CD4-positive, alpha-beta T cell treated with Interleukin-10 for 1 hour (primary cell): ENCODE data around the gene TCF7.

ENCODE experiments used
- DNase-seq: peaks from one replicate; pipeline ENCODE4 v3.0.0-alpha.2; 2020

Gene TCF7

GRCh38 chr5:134091626-134092121 is 22.8 kb upstream of the TCF7 start:
- no peak for DNase-seq

GRCh38 chr5:134092875-134093274 is 21.6 kb upstream of the TCF7 start:
- DNase-seq = no peak

- no peak for DNase-seq
Measured at GRCh38 chr5:134093351-134093750, 21.1 kb upstream of the TCF7 start.

- no peak for DNase-seq
Measured at GRCh38 chr5:134095293-134095692, 19.2 kb upstream of the TCF7 start.

- no peak for DNase-seq
Measured at GRCh38 chr5:134095887-134096589, 18.4 kb upstream of the TCF7 start.

GRCh38 chr5:134097211-134097749 is 17.2 kb upstream of the TCF7 start:
- DNase-seq = no peak

- no peak for DNase-seq
Measured at GRCh38 chr5:134098690-134099089, 15.8 kb upstream of the TCF7 start.

- DNase-seq = no peak
Measured at GRCh38 chr5:134099288-134099872, 15.1 kb upstream of the TCF7 start.

- DNase-seq = no peak
Measured at GRCh38 chr5:134099939-134100282, 14.6 kb upstream of the TCF7 start.

- peak; percentile 88 for DNase-seq
Measured at GRCh38 chr5:134100283-134101091, 14.0 kb upstream of the TCF7 start.

GRCh38 chr5:134101686-134102439 is 12.6 kb upstream of the TCF7 start:
- DNase-seq = peak; percentile 80

GRCh38 chr5:134103397-134103796 is 11.1 kb upstream of the TCF7 start:
- DNase-seq = peak; percentile 53

GRCh38 chr5:134103998-134104654 is 10.4 kb upstream of the TCF7 start:
- peak; percentile 52 for DNase-seq

- no peak for DNase-seq
Measured at GRCh38 chr5:134106991-134107701, 7.3 kb upstream of the TCF7 start.

GRCh38 chr5:134107779-134108178 is 6.7 kb upstream of the TCF7 start:
- DNase-seq = no peak

- no peak for DNase-seq
Measured at GRCh38 chr5:134110382-134110781, 4.1 kb upstream of the TCF7 start.

- DNase-seq = peak; percentile 67
Measured at GRCh38 chr5:134111741-134112647, 2.5 kb upstream of the TCF7 start.

GRCh38 chr5:134112726-134113362 is 1.6 kb upstream of the TCF7 start:
- DNase-seq = no peak

- DNase-seq = no peak
Measured at GRCh38 chr5:134113363-134113889, 1.1 kb upstream of the TCF7 start.
